Esophagus squamous epithelium (tissue), 5 donors: ENCODE data around the gene CTTN. TPM values are rescaled to one million over a fixed set of nuclear protein-coding genes. Genes with fewer than 3 reads are reported as not detected.
A peak's percentile ranks its signal among the peaks of the same experiment; 100 is the strongest.

Experiments used
- DNase-seq: peaks from one replicate; lab custom pipeline; 2025; lab: John Stamatoyannopoulos, UW
- H3K27ac ChIP-seq, 4 donors: fragments of 200-600 bp; sonication (generic); one replicate each; pipeline ENCODE4 v1.5.1; 2016 to 2019; ENCODE audit warnings: mild to moderate bottlenecking in 1 of 4
- H3K27me3 ChIP-seq, 4 donors: fragments of 200-600 bp; sonication (generic); 1 replicate in 3 of 4; 2 replicates in 1 of 4; pipeline versions ENCODE4 v1.5.1 to v1.6.0; 2017 to 2021; ENCODE audit warnings: antibody characterized with exemption in 1 of 4
- H3K36me3 ChIP-seq, 3 donors: fragments of 200-600 bp; sonication (generic); one replicate each; pipeline ENCODE4 v1.5.1; 2016 to 2019
- H3K4me1 ChIP-seq, 3 donors: fragments of 200-600 bp; sonication (generic); one replicate each; pipeline ENCODE4 v1.5.1; 2017 to 2019
- H3K4me3 ChIP-seq, 4 donors: fragments of 200-600 bp; sonication (generic); 1 replicate in 3 of 4; 2 replicates in 1 of 4; pipeline ENCODE4 v1.5.1; 2016 to 2019; ENCODE audit warnings: mild to moderate bottlenecking in 2 of 4, moderate library complexity in 1 of 4
- H3K9me3 ChIP-seq, 3 donors: fragments of 200-600 bp; sonication (generic); one replicate each; pipeline ENCODE4 v1.5.1; 2016 to 2019
- POLR2A ChIP-seq, 4 donors: fragments of 450-650 bp; IDR thresholded peaks; one replicate each; pipeline ENCODE4 v1.6.1; 2017; ENCODE audit warnings: antibody characterized with exemption in 4 of 4, mild to moderate bottlenecking in 4 of 4, moderate library complexity in 3 of 4
- WGBS, 2 donors: methylation state at CpG; one replicate each; pipeline ENCODE4 v1.1.5; 2018; 5-methylcytosine and 5-hydroxymethylcytosine counted together
- intact Hi-C: fragments of 100-400 bp; cut with DNase I; formaldehyde crosslinking; loops from one replicate; pipeline ENCODE4 v1.15.0; 2022
- total RNA-seq, 4 donors: library from RNA; depleted of rRNA; stranded (reverse); fragments of >200 nt; gene quantifications; one replicate each; pipeline ENCODE4 v1.1.0, GENCODE V29; 2016
- TF ChIP-seq, protein P1 (sequence below), 6 experiments: fragments of 450-650 bp in 4 of 6; fragments of 200-600 bp in 2 of 6; sonication (generic) in 2 of 6; IDR thresholded peaks; one replicate each; pipeline ENCODE4 v1.5.1; 2016 to 2019; ENCODE audit warnings: antibody characterized with exemption in 6 of 6, mild to moderate bottlenecking in 4 of 6, moderate library complexity in 4 of 6
- donor health status: DM: yes; HTN: yes; CAD: no.

CTTN gene
- total RNA-seq, 4 donors from 2014 or later = 244 to 444 (median 320) TPM

GRCh38 chr11:70471254-70471653 is 72.9 kb downstream of the CTTN start:
- TF ChIP-seq, protein P1, sequence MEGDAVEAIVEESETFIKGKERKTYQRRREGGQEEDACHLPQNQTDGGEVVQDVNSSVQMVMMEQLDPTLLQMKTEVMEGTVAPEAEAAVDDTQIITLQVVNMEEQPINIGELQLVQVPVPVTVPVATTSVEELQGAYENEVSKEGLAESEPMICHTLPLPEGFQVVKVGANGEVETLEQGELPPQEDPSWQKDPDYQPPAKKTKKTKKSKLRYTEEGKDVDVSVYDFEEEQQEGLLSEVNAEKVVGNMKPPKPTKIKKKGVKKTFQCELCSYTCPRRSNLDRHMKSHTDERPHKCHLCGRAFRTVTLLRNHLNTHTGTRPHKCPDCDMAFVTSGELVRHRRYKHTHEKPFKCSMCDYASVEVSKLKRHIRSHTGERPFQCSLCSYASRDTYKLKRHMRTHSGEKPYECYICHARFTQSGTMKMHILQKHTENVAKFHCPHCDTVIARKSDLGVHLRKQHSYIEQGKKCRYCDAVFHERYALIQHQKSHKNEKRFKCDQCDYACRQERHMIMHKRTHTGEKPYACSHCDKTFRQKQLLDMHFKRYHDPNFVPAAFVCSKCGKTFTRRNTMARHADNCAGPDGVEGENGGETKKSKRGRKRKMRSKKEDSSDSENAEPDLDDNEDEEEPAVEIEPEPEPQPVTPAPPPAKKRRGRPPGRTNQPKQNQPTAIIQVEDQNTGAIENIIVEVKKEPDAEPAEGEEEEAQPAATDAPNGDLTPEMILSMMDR (IDR thresholded peaks at IDR 0.05) = peak in 1 of 6 experiments; percentile 22
- no peak for TF ChIP-seq POLR2A (IDR thresholded peaks at IDR 0.05)
- Histone ChIP-seq H3K4me3 (no peak overlapping the region), H3K4me1 (no peaks in the 10 kb centered on the region), H3K27me3 (peaks cover 0 to 11% (median 0%) of the 10 kb centered on the region in 4 donors), H3K36me3 (no peaks in the 10 kb centered on the region), H3K9me3 (no peaks in the 10 kb centered on the region), H3K27ac (no peak overlapping the region)
- WGBS, 2 donors = 42% methylated on average over 5 to 7 of the region's 7 CpGs
- no peak for DNase-seq
- intact Hi-C loops = loop anchor here (5.0 kb wide), 1 partner anchor 286 kb away; no protein-coding TSS in a partner anchor

DNA sequence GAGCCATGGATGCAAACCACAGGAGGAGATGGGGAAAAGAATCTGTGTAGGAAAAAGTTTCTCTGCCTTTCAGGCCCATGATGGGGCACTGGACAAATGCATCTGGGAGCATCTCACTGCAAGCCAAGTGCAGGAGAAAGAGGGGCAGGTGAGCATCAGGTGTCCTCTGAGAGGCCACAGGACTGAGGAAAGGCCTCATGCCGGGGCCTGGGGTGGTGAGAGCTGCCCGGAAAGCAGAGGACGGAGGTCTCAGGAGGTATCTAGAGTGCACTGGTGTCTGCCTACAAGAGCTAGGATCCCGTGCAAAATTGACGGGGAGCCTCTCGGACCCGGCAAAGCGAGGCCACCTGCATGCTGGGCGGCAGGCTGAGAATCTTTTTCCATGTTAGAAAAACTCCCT is 73.9 kb downstream of the CTTN start:
- no peak for DNase-seq
- 87 to 95% methylated on average over 4 to 7 of the region's 9 CpGs for WGBS, 2 donors
- intact Hi-C loops = loop anchor here (5.0 kb wide), 1 partner anchor 285 kb away; no protein-coding TSS in a partner anchor

GRCh38 chr11:70473186-70473872 is 75.0 kb downstream of the CTTN start:
- H3K9me3 ChIP-seq = no peaks in the 10 kb centered on the region
- no peaks in the 10 kb centered on the region for H3K36me3 ChIP-seq
- DNase-seq = no peak
- no peak overlapping the region for H3K27ac ChIP-seq
- no peaks in the 10 kb centered on the region for H3K27me3 ChIP-seq
- intact Hi-C loops = loop anchor here (5.0 kb wide), 1 partner anchor 284 kb away; no protein-coding TSS in a partner anchor
- 77 to 94% methylated on average over 8 to 15 of the region's 22 CpGs for WGBS, 2 donors
- TF ChIP-seq, protein P1 (IDR thresholded peaks at IDR 0.05) = no peak
- no peak for TF ChIP-seq POLR2A (IDR thresholded peaks at IDR 0.05)
- no peak overlapping the region for H3K4me3 ChIP-seq
- H3K4me1 ChIP-seq = no peaks in the 10 kb centered on the region

More for the DNA sequence above, 73.9 kb downstream of the CTTN start:
- H3K4me1 ChIP-seq = no peaks in the 10 kb centered on the region
- no peak for TF ChIP-seq POLR2A (IDR thresholded peaks at IDR 0.05)
- TF ChIP-seq, protein P1 (IDR thresholded peaks at IDR 0.05) = no peak
- no peaks in the 10 kb centered on the region for H3K9me3 ChIP-seq
- no peak overlapping the region for H3K27ac ChIP-seq
- H3K4me3 ChIP-seq = no peak overlapping the region
- peaks cover 0 to under 1% (median 0%) of the 10 kb centered on the region in 4 donors for H3K27me3 ChIP-seq
- no peaks in the 10 kb centered on the region for H3K36me3 ChIP-seq

DNA sequence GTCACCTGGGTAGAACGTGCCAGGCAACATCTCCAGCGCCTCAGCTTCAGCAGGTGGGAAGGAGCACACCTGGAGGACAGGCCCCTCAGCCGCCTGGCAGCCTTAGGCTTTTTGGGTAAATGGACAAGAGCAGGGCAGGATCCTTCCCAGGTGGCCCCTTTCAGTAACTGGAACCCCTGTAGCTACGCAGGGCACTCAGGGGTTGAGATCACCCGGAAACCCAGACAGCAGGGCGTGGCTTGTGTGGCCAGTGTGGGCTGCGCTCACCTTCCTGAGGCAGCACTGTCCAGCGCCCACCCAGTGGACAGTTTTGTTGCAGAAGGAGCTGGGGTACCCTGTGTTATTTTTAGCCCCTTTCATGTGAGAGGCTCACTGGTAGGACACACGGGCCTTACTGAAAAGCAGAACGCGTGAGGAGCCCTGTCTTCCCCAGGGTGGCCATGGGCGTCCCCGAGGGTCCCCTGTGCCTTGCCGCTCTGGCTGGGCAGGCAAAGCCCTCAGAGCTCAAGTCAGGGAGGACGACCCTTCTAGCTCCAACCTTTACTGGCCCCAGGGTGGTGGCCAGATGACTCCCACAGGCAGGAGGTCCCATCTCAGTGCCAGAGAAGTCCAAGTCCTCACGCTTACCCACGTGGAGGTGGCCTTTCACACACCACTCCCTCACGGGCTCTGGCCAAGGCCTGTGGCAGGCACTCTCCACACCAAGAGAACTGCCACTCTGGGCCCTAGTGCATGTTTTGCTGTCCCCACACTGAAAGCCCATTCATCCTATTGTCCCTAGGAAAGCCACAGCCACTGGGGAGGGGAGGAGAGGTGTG is 75.8 kb downstream of the CTTN start:
- H3K4me1 ChIP-seq = no peaks in the 10 kb centered on the region
- DNase-seq = no peak
- H3K27ac ChIP-seq = no peak overlapping the region
- TF ChIP-seq POLR2A (IDR thresholded peaks at IDR 0.05) = no peak
- TF ChIP-seq, protein P1 (IDR thresholded peaks at IDR 0.05) = no peak
- no peak overlapping the region for H3K4me3 ChIP-seq
- H3K27me3 ChIP-seq = no peaks in the 10 kb centered on the region
- no peaks in the 10 kb centered on the region for H3K36me3 ChIP-seq
- no peaks in the 10 kb centered on the region for H3K9me3 ChIP-seq
- intact Hi-C loops = loop anchor here (5.0 kb wide), 1 partner anchor 283 kb away; no protein-coding TSS in a partner anchor
- 65 to 74% methylated on average over 2 to 6 of the region's 18 CpGs for WGBS, 2 donors
